Endodermal cell (in vitro differentiated cells): ENCODE measurements around the gene SECISBP2. TPM values are rescaled to one million over a fixed set of nuclear protein-coding genes. Genes with fewer than 3 reads are reported as not detected.

ENCODE experiments used
- DNase-seq: peaks from one replicate; pipeline ENCODE4 v3.0.0-alpha.2; 2017
- H3K27ac ChIP-seq: 2 replicates; pipeline ENCODE4 v1.5.1; 2013; ENCODE audit warnings: mild to moderate bottlenecking, low read depth, low read length, moderate library complexity
- H3K27me3 ChIP-seq: 2 replicates; pipeline ENCODE4 v1.6.1; 2013; ENCODE audit warnings: mild to moderate bottlenecking, low read length, moderate library complexity; ENCODE audit not compliant: insufficient read depth, control insufficient read depth, poor library complexity, severe bottlenecking
- H3K36me3 ChIP-seq: 2 replicates; pipeline ENCODE4 v1.7.0; 2013; ENCODE audit warnings: mild to moderate bottlenecking, low read length, moderate library complexity; ENCODE audit not compliant: control insufficient read depth, insufficient read depth
- H3K4me1 ChIP-seq: one replicate; pipeline ENCODE4 v1.7.0; 2013; ENCODE audit warnings: low read length; ENCODE audit not compliant: control insufficient read depth, insufficient read depth
- H3K4me3 ChIP-seq: 2 replicates; pipeline ENCODE4 v1.5.1; 2013; ENCODE audit warnings: mild to moderate bottlenecking, low read length, moderate library complexity
- H3K9ac ChIP-seq: 2 replicates; pipeline ENCODE4 v1.6.1; 2013; ENCODE audit warnings: mild to moderate bottlenecking, low read length, moderate library complexity; ENCODE audit not compliant: poor library complexity, severe bottlenecking; ENCODE audit errors: extremely low read depth
- H3K9me3 ChIP-seq: 2 replicates; pipeline ENCODE4 v1.6.1; 2013; ENCODE audit warnings: mild to moderate bottlenecking, low read length, moderate library complexity; ENCODE audit not compliant: control insufficient read depth
- H3K27ac Mint-ChIP-seq: 2 replicates; pipeline ENCODE4 v1.8.0; 2020; ENCODE audit warnings: mixed read lengths
- H3K27me3 Mint-ChIP-seq: 2 replicates; pipeline ENCODE4 v1.8.0; 2021; ENCODE audit warnings: mild to moderate bottlenecking, mixed read lengths; ENCODE audit not compliant: insufficient read depth
- H3K36me3 Mint-ChIP-seq: 2 replicates; pipeline ENCODE4 v1.8.0; 2020; ENCODE audit warnings: low read depth, mixed read lengths
- H3K4me1 Mint-ChIP-seq: 2 replicates; pipeline ENCODE4 v1.8.0; 2020; ENCODE audit warnings: mixed read lengths
- H3K4me3 Mint-ChIP-seq: 2 replicates; pipeline ENCODE4 v1.8.0; 2020; ENCODE audit warnings: mild to moderate bottlenecking, moderate library complexity, mixed read lengths
- H3K9me3 Mint-ChIP-seq: 2 replicates; pipeline ENCODE4 v1.8.0; 2020; ENCODE audit warnings: mild to moderate bottlenecking, mixed read lengths
- WGBS, 2 experiments: methylation state at CpG; one replicate each; pipeline versions ENCODE4 v1.1.5 to v1.1.7; 2013; ENCODE audit warnings: missing lambda C conversion rate in 2 of 2, mixed read lengths in 1 of 2; ENCODE audit not compliant: insufficient coverage in 1 of 2, insufficient read length in 1 of 2; 5-methylcytosine and 5-hydroxymethylcytosine counted together
- total RNA-seq, 2 donors: library from RNA; stranded (reverse); fragmentation: NEBNext Ultra II Directional in 1 of 2; extraction: Animal tissue kit (Norgen Biotek cat#: 25700) in 1 of 2; gene quantifications; 2 replicates in 1 of 2; 3 replicates in 1 of 2; pipeline ENCODE4 v1.2.1, GENCODE V29; 2021
- TF ChIP-seq, protein P1 (sequence below): fragments of 200-600 bp; sonication (generic); conservative IDR thresholded peaks from 2 replicates; pipeline ENCODE4 v1.5.0; 2021; ENCODE audit warnings: antibody characterized with exemption, mild to moderate bottlenecking

SECISBP2 gene
- total RNA-seq, 2 donors from 2014 or later = 55.7 to 56.0 TPM

DNA sequence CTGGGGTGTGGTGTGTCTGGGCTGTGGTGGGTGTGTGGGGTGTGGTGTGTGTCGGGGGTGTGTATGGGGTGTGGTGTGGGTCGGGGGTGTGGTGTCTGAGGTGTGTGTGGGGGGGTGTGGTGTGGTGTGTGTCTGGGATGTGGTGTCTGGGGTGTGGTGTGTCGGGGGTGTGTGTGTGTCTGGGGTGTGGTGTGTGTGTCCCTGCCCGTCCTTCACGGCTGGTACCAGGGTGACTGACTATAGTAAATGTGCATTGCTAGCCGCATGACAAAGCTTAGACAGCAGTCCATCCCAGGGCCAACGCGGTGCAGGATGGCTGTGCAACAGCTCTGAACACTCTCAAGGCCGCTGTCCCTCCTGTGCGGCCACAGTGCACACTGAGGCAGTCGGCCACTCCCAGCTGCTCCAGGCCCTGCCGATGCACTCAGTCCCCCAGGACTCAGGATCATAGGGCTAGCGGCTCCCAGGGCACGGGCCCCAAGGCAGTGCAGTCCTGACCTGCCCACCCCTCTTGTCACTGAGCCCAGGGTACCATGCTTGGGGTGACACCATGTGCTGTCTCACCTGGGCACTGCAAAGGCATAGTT, 54.0 kb downstream of the SECISBP2 start:
- no peak for DNase-seq
- H3K9me3 Mint-ChIP-seq = no peaks in the 10 kb centered on the region
- 90 to 97% methylated on average over 8 to 13 of the region's 14 CpGs for WGBS, 2 experiments
- H3K4me3 ChIP-seq = no peak overlapping the region
- H3K27ac ChIP-seq = no peak overlapping the region
- no peak overlapping the region for H3K4me3 Mint-ChIP-seq
- H3K4me1 ChIP-seq = no peaks in the 10 kb centered on the region
- H3K4me1 Mint-ChIP-seq = peaks cover 6% of the 10 kb centered on the region
- H3K36me3 Mint-ChIP-seq = peaks cover 9% of the 10 kb centered on the region
- no peaks in the 10 kb centered on the region for H3K27me3 Mint-ChIP-seq
- H3K27ac Mint-ChIP-seq = no peak overlapping the region
- no peak overlapping the region for H3K9ac ChIP-seq
- no peaks in the 10 kb centered on the region for H3K36me3 ChIP-seq
- H3K27me3 ChIP-seq = no peaks in the 10 kb centered on the region
- TF ChIP-seq, protein P1, sequence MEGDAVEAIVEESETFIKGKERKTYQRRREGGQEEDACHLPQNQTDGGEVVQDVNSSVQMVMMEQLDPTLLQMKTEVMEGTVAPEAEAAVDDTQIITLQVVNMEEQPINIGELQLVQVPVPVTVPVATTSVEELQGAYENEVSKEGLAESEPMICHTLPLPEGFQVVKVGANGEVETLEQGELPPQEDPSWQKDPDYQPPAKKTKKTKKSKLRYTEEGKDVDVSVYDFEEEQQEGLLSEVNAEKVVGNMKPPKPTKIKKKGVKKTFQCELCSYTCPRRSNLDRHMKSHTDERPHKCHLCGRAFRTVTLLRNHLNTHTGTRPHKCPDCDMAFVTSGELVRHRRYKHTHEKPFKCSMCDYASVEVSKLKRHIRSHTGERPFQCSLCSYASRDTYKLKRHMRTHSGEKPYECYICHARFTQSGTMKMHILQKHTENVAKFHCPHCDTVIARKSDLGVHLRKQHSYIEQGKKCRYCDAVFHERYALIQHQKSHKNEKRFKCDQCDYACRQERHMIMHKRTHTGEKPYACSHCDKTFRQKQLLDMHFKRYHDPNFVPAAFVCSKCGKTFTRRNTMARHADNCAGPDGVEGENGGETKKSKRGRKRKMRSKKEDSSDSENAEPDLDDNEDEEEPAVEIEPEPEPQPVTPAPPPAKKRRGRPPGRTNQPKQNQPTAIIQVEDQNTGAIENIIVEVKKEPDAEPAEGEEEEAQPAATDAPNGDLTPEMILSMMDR = no peak
- H3K9me3 ChIP-seq = no peaks in the 10 kb centered on the region

DNA sequence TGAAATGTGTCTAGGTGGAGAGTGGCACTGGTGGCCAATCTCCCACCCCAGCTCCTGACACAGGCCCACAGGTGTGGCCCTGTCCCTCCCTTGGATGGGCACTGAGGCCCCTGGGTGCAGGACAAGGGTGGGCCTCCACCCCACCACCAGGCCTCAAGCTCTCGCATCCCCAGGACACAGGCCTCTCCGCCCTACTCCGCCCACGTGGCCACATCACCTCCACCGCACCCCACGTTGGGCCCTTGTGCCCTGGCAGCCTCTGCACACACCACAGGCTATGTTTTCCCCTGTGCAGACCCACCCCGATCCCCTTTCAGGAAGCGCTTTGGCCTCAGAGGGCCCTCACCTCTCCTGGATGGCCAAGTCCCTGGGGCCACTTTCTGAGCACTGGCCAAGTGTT, 54.7 kb downstream of the SECISBP2 start:
- Mint-ChIP-seq H3K4me1 (peaks cover 6% of the 10 kb centered on the region), H3K36me3 (peaks cover 13% of the 10 kb centered on the region), H3K27me3 (no peaks in the 10 kb centered on the region), H3K9me3 (no peaks in the 10 kb centered on the region), H3K4me3 (no peak overlapping the region), H3K27ac (no peak overlapping the region)
- Histone ChIP-seq H3K27ac (no peak overlapping the region), H3K4me1 (no peaks in the 10 kb centered on the region), H3K36me3 (no peaks in the 10 kb centered on the region), H3K4me3 (no peak overlapping the region), H3K27me3 (no peaks in the 10 kb centered on the region), H3K9ac (no peak overlapping the region), H3K9me3 (no peaks in the 10 kb centered on the region)
- TF ChIP-seq, protein P1 = no peak
- WGBS, 2 experiments = 95 to 100% methylated on average over 2 to 8 of the region's 8 CpGs
- no peak for DNase-seq

DNA sequence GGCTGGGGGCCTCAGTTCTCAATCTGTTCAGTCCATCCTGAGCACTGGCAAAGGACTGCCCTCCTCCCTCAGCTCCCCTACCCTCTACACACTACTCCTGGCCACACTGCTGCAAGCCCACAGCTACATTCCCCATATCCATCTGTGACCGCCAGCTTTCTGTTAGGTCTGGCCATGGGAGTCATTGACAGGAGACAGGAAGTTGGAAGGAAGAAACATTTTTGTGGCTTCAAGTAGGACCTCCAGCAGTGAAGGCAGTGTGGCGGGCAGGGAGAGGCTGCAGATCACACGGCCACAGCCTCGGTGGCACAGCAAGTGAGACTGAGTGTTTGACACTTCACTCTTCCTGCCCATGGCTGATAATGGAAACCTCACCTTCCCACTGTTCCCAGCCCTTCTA, 55.9 kb downstream of the SECISBP2 start:
- Mint-ChIP-seq H3K27me3 (no peaks in the 10 kb centered on the region), H3K4me3 (no peak overlapping the region), H3K36me3 (peaks cover 20% of the 10 kb centered on the region), H3K27ac (no peak overlapping the region), H3K4me1 (peaks cover 6% of the 10 kb centered on the region), H3K9me3 (no peaks in the 10 kb centered on the region)
- Histone ChIP-seq H3K9me3 (no peaks in the 10 kb centered on the region), H3K27me3 (no peaks in the 10 kb centered on the region), H3K4me1 (no peaks in the 10 kb centered on the region), H3K9ac (no peak overlapping the region), H3K27ac (no peak overlapping the region), H3K4me3 (no peak overlapping the region), H3K36me3 (no peaks in the 10 kb centered on the region)
- WGBS, 2 experiments = 88 to 90% methylated on average over 2 to 4 of the region's 4 CpGs
- no peak for DNase-seq
- TF ChIP-seq, protein P1 = no peak
